CD14-positive monocyte (primary cell): ENCODE data around the gene SLC6A20. TPM values are rescaled to one million over a fixed set of nuclear protein-coding genes. Genes with fewer than 3 reads are reported as not detected.

Source experiments
- DNase-seq, 3 donors: peaks; one replicate each; pipeline ENCODE4 v3.0.0-alpha.2; 2011 to 2022
- H2AFZ ChIP-seq: 2 replicates; pipeline ENCODE4 v1.6.0; 2012; ENCODE audit warnings: mild to moderate bottlenecking, low read depth, low read length, inconsistent platforms; ENCODE audit not compliant: insufficient read depth, poor library complexity, severe bottlenecking
- H3K27ac ChIP-seq, 2 donors: 1 replicate in 1 of 2; 2 replicates in 1 of 2; pipeline ENCODE4 v1.5.1; 2012 to 2013; ENCODE audit warnings: low read length in 2 of 2, control low read depth in 1 of 2, inconsistent platforms in 1 of 2, low read depth in 1 of 2, mild to moderate bottlenecking in 1 of 2
- H3K27me3 ChIP-seq, 2 donors: one replicate each; pipeline versions ENCODE4 v1.6.0 to v1.6.1; 2011 to 2013; ENCODE audit warnings: low read length in 2 of 2; ENCODE audit not compliant: control insufficient read depth in 2 of 2, insufficient read depth in 2 of 2
- H3K36me3 ChIP-seq, 2 donors: replicated peaks in 1 of 2; 1 replicate in 1 of 2; 2 replicates in 1 of 2; pipeline versions ENCODE4 v1.5.1 to v1.6.1; 2012 to 2013; ENCODE audit warnings: low read length in 2 of 2, control low read depth in 1 of 2, inconsistent platforms in 1 of 2, mild to moderate bottlenecking in 1 of 2; ENCODE audit not compliant: insufficient read depth in 2 of 2, control insufficient read depth in 1 of 2
- H3K4me1 ChIP-seq, 2 donors: 1 replicate in 1 of 2; 2 replicates in 1 of 2; pipeline versions ENCODE4 v1.5.1 to v1.6.1; 2012 to 2013; ENCODE audit warnings: low read length in 2 of 2, control low read depth in 1 of 2, inconsistent platforms in 1 of 2, mild to moderate bottlenecking in 1 of 2, moderate library complexity in 1 of 2; ENCODE audit not compliant: insufficient read depth in 2 of 2, control insufficient read depth in 1 of 2
- H3K4me2 ChIP-seq: replicated peaks from 2 replicates; pipeline ENCODE3; 2012; ENCODE audit warnings: low read length, moderate library complexity, mild to moderate bottlenecking; ENCODE audit not compliant: poor library complexity, severe bottlenecking; ENCODE audit errors: extremely low read depth
- H3K4me3 ChIP-seq, 3 experiments: fragments of 200-600 bp in 1 of 3; sonication (generic) in 1 of 3; replicated peaks in 1 of 3; 1 replicate in 2 of 3; 2 replicates in 1 of 3; pipeline ENCODE4 v1.5.1; 2011 to 2013; ENCODE audit warnings: low read length in 3 of 3, mild to moderate bottlenecking in 3 of 3, control low read depth in 2 of 3, low read depth in 2 of 3, inconsistent platforms in 1 of 3, moderate library complexity in 1 of 3
- H3K79me2 ChIP-seq: 2 replicates; pipeline ENCODE4 v1.6.0; 2012; ENCODE audit warnings: mild to moderate bottlenecking, control low read depth, inconsistent platforms, low read length, moderate library complexity; ENCODE audit not compliant: insufficient read depth
- H3K9ac ChIP-seq: 2 replicates; pipeline ENCODE4 v1.6.0; 2017; ENCODE audit warnings: low read length, mild to moderate bottlenecking; ENCODE audit not compliant: insufficient read depth, poor library complexity, severe bottlenecking
- H3K9me3 ChIP-seq, 2 donors: replicated peaks in 1 of 2; 1 replicate in 1 of 2; 2 replicates in 1 of 2; pipeline versions ENCODE4 v1.5.1 to v1.6.1; 2012 to 2013; ENCODE audit warnings: low read length in 2 of 2, control low read depth in 1 of 2; ENCODE audit not compliant: control insufficient read depth in 1 of 2, insufficient read depth in 1 of 2
- H4K20me1 ChIP-seq: 2 replicates; pipeline ENCODE4 v1.6.0; 2012; ENCODE audit warnings: mild to moderate bottlenecking, low read length, control low read depth, moderate library complexity; ENCODE audit not compliant: insufficient read depth
- H3K27ac Mint-ChIP-seq, 7 donors: one replicate each; pipeline ENCODE4 v1.8.0; 2020; ENCODE audit warnings: mild to moderate bottlenecking in 7 of 7, mixed read lengths in 7 of 7, moderate library complexity in 6 of 7, inconsistent platforms in 2 of 7
- H3K27me3 Mint-ChIP-seq, 3 donors: one replicate each; pipeline ENCODE4 v1.8.0; 2021 to 2022; ENCODE audit warnings: low read depth in 3 of 3, mild to moderate bottlenecking in 3 of 3, mixed read lengths in 3 of 3, moderate library complexity in 3 of 3, inconsistent platforms in 1 of 3
- H3K36me3 Mint-ChIP-seq, 2 donors: one replicate each; pipeline ENCODE4 v1.8.0; 2020; ENCODE audit warnings: mixed read lengths in 2 of 2, inconsistent platforms in 1 of 2, mild to moderate bottlenecking in 1 of 2
- H3K4me1 Mint-ChIP-seq: one replicate; pipeline ENCODE4 v1.8.0; 2020; ENCODE audit warnings: mild to moderate bottlenecking, mixed read lengths
- H3K4me3 Mint-ChIP-seq, 2 donors: one replicate each; pipeline ENCODE4 v1.8.0; 2020; ENCODE audit warnings: mild to moderate bottlenecking in 2 of 2, mixed read lengths in 2 of 2, moderate library complexity in 1 of 2
- H3K9me3 Mint-ChIP-seq, 7 donors: one replicate each; pipeline ENCODE4 v1.8.0; 2020 to 2022; ENCODE audit warnings: mixed read lengths in 7 of 7, mild to moderate bottlenecking in 6 of 7, moderate library complexity in 6 of 7, inconsistent platforms in 2 of 7
- WGBS: methylation state at CpG from one replicate; pipeline ENCODE4 v1.1.5; 2013; ENCODE audit warnings: missing lambda C conversion rate; ENCODE audit not compliant: insufficient coverage; 5-methylcytosine and 5-hydroxymethylcytosine counted together
- intact Hi-C, 2 donors: fragments of 100-400 bp; cut with micrococcal nuclease; formaldehyde crosslinking; loops; one replicate each; pipeline versions ENCODE4 v1.15.0 to v1.15.1; 2023
- polyA plus RNA-seq, 3 donors: library from polyadenylated mRNA; depleted of rRNA in 1 of 3; unstranded in 2 of 3; stranded (reverse) in 1 of 3; fragments of 300-500 nt in 2 of 3; fragments of >200 nt in 1 of 3; fragmentation: Illumina TruSeq in 2 of 3; gene quantifications; 1 replicate in 2 of 3; 2 replicates in 1 of 3; pipeline ENCODE4 v1.2.3, GENCODE V29; 2012 to 2021
- TF ChIP-seq, protein P1 (sequence below): fragments of 200-600 bp; IDR thresholded peaks from one replicate; pipeline ENCODE4 v1.8.0; 2022; ENCODE audit warnings: antibody characterized with exemption, mild to moderate bottlenecking

Gene SLC6A20
- polyA plus RNA-seq, 3 donors = not detected

DNA sequence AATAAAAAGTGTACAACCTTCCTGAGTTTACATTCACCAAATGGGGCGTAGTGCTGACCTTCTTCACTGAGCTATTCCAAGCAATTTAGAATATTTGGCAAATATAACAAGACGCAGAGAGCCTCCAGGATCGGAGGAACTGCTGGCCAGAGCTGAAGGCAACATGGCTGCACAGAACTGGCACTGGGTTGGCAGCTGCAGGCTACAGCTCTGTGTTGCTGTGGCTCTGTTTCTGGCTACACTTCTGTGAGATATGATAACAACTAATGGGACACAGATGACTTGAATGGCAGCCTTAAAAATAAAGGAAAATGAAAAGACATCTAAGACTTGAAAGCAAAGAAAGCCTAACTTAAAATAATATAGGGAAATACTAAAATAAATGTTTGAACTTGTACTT lies 10.8 kb upstream of the SLC6A20 start:
- H3K36me3 Mint-ChIP-seq = no peaks in the 10 kb centered on the region
- no peaks in the 10 kb centered on the region for H3K9me3 Mint-ChIP-seq
- Histone ChIP-seq H3K36me3 (no peaks in the 10 kb centered on the region), H3K79me2 (no peaks in the 10 kb centered on the region), H3K9ac (no peak overlapping the region), H3K27ac (no peak overlapping the region), H3K27me3 (no peaks in the 10 kb centered on the region), H3K4me3 (no peak overlapping the region), H3K4me2 (no peak overlapping the region), H3K9me3 (no peaks in the 10 kb centered on the region), H2AFZ (no peak overlapping the region), H4K20me1 (no peaks in the 10 kb centered on the region), H3K4me1 (no peaks in the 10 kb centered on the region)
- no peaks in the 10 kb centered on the region for H3K4me1 Mint-ChIP-seq
- peaks cover 0 to under 1% (median 0%) of the 10 kb centered on the region in 3 donors for H3K27me3 Mint-ChIP-seq
- no peak overlapping the region for H3K27ac Mint-ChIP-seq
- TF ChIP-seq, protein P1, sequence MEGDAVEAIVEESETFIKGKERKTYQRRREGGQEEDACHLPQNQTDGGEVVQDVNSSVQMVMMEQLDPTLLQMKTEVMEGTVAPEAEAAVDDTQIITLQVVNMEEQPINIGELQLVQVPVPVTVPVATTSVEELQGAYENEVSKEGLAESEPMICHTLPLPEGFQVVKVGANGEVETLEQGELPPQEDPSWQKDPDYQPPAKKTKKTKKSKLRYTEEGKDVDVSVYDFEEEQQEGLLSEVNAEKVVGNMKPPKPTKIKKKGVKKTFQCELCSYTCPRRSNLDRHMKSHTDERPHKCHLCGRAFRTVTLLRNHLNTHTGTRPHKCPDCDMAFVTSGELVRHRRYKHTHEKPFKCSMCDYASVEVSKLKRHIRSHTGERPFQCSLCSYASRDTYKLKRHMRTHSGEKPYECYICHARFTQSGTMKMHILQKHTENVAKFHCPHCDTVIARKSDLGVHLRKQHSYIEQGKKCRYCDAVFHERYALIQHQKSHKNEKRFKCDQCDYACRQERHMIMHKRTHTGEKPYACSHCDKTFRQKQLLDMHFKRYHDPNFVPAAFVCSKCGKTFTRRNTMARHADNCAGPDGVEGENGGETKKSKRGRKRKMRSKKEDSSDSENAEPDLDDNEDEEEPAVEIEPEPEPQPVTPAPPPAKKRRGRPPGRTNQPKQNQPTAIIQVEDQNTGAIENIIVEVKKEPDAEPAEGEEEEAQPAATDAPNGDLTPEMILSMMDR = no peak
- 93% methylated on average over 3 of the region's 3 CpGs for WGBS
- H3K4me3 Mint-ChIP-seq = no peak overlapping the region
- intact Hi-C loops = no loop called here
- DNase-seq = no peak

DNA sequence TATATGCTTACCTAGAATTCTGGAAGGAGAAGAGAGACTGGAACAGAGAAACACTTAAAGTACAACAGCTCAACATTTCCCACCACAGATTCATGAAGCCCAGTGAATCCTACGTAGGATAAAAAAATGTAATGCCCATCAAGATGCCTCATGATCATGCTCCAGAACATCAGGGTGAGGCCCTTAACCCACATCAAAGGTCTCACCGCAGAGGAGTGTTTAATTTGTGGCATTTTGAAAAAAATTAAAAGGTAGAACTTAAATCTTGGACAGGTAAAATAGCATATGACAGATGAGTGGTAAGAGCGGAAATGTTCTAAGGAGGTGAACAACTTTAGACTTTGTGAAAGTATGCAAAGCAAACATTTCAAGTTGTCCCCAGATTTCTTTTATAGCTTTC lies 9.7 kb upstream of the SLC6A20 start:
- intact Hi-C loops = no loop called here
- Histone ChIP-seq H3K4me2 (no peak overlapping the region), H3K27ac (no peak overlapping the region), H3K79me2 (no peaks in the 10 kb centered on the region), H3K4me3 (no peak overlapping the region), H3K9ac (no peak overlapping the region), H3K4me1 (no peaks in the 10 kb centered on the region), H3K36me3 (no peaks in the 10 kb centered on the region), H4K20me1 (no peaks in the 10 kb centered on the region), H2AFZ (no peak overlapping the region), H3K27me3 (no peaks in the 10 kb centered on the region), H3K9me3 (no peaks in the 10 kb centered on the region)
- Mint-ChIP-seq H3K4me3 (no peak overlapping the region), H3K27ac (no peak overlapping the region), H3K36me3 (no peaks in the 10 kb centered on the region), H3K4me1 (no peaks in the 10 kb centered on the region), H3K9me3 (no peaks in the 10 kb centered on the region), H3K27me3 (no peaks in the 10 kb centered on the region)
- TF ChIP-seq, protein P1 = no peak
- DNase-seq = no peak
- no CpG with 5 or more reads among the region's 3 CpGs for WGBS
